GM21528 (cell line): ENCODE data around the gene NKG7.
A peak's percentile ranks its signal among the peaks of the same experiment; 100 is the strongest.
"Not testable (repeated sequence)": the region's sequence is repeated elsewhere in the genome, so short reads cannot be mapped to it uniquely, and the experiment has no call there.

Source experiments
- ATAC-seq: cut with Tn5 transposase; IDR thresholded peaks from one replicate; pipeline ENCODE4 v1.9.1; 2021; ENCODE audit warnings: mild to moderate bottlenecking, moderate library complexity; ENCODE audit not compliant: unreplicated experiment, low FRiP score

The NKG7 gene, protein sequence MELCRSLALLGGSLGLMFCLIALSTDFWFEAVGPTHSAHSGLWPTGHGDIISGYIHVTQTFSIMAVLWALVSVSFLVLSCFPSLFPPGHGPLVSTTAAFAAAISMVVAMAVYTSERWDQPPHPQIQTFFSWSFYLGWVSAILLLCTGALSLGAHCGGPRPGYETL

DNA sequence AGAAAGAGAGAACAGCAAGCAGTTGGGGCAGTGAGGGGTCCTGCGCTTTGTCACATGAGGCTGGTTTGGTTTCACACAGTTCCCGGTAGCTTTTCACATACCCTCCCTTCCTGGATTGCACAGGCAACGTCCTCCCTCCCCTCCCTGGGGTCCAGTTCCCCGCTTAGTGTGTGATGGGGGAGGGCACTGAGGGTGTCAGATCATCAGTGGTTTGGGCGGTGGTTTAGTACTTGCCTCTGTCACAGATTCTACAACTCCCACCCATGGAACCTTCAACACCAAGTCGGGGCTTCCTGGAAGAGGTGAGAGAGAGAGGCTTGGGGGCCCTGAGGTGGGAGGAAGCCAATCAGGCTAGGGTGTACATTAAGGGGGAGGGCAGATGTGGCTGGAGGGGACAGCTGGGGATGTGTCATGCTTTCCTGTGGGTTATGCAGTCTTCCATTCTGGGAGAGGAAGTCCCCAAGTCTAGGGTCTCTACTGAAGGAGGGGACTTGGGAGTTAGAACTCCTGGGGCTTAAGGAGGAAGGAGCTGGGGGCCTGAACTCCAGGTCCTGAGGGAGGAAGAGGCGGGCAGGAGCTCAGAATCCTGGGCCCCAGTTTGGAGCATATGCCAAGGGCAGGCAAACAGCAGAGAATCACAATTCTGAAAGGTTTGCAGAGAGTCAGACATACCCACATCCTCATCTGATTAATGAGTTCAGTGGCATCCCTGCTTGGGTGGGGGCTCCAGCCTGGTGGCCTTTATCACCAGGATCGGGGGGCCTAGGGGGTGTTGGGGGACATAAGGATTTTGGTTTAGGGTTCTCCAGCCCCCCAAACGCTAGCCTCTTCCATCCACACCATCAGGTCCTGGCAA, at the start of gene NKG7:
TSS of gene NKG7 (minus strand) at position 6 of the 856 bp plus-strand sequence. CDS start 119 bp downstream, outside the sequence.
- ATAC-seq = no peak

DNA sequence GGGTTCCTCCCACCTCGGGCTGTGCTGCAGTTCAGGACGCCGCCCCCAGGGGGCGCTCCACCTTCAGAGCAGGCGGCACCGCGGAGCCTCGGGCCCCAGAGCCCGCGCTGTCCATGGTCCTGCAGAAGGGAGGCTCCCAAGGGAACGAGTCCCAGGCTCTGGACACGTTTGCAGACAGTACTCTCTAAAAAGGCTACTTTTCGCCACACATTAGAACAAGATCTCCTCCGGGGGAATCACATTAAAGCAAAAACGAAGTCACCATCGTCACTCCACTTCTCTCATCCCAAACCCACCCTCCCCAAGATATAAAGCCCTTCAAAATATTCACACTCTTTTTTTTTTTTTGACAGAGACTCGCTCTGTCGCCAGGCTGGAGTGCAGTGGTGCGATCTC, 49.6 kb upstream of the NKG7 start:
- no peak for ATAC-seq

DNA sequence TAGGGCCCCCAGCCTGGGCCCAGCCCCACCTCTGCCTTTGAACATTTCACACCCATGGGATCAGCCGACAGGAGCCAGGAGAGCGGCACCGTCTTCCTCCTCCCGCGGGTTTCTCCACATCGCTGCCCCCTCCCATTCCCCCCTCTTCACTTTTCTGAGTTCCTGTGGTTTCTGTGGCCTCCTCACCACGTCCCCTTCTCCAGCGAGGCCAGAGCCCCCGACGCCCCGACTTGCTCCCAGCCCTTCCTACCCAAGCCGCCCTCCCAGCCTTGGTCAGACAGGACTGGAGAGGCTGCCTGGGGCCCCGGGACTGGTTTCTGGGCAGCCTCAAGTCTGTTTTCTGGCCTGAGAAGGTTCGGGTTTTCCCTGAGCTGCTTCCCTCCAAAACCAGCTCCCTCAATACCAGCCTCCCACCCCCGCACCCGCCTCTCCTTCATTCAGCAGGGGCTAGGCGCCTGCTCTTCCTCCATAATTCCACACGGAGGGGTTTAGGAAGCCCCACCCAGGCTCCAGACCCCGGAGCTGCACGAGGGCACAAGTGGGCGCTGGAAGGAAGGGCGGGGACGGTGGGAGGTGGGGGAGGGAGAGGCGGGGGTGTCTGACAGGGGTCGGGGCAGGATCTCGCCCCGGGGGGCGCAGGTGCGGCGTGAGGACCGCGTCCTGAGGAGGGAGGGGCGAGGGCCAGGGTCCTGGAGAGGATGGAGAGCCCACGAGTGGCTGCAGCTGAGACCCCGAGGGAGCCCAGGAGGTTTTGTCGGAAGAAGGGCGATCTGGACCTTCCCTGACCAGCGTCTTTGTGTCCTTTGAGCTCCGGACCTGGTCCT, 49.0 kb upstream of the NKG7 start:
- no peak for ATAC-seq

DNA sequence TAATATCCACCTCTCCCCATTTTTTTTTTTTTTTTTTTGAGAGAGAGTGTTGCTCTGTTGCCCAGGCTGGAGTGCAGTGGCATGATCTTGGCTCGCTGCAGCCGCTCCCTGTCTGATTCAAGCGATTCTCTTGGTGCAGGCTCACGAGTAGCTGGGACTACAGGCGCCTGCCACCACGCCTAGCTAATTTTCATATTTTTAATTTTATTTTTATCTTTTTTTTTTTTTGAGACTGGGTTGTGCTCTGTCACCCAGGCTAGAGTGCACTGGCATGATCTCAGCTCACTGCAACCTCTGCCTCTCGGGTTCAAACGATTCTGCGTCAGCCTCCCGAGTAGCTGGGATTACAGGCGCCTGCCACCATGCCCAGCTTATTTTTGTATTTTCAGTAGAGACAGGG, 48.1 kb upstream of the NKG7 start:
- ATAC-seq = not testable (repeated sequence)

DNA sequence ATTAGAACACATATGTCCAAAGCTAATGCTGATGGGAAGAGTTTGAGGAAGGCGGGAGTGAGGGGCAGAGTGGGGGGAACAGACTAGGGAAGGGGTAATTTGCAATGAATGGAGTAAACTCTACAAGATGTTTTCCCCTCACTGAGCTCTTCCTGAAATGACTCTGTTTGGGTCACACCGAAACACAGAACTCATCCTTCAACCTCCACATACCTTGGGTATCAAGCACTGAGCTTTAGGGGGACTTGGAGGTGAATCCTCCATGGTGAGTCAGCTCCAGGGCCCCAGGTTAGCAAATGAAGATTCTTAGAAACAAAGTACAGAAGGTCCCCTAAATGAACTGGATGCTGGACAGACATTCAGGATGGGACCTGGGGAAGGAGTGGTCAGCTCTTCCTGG, 46.3 kb upstream of the NKG7 start:
- no peak for ATAC-seq

DNA sequence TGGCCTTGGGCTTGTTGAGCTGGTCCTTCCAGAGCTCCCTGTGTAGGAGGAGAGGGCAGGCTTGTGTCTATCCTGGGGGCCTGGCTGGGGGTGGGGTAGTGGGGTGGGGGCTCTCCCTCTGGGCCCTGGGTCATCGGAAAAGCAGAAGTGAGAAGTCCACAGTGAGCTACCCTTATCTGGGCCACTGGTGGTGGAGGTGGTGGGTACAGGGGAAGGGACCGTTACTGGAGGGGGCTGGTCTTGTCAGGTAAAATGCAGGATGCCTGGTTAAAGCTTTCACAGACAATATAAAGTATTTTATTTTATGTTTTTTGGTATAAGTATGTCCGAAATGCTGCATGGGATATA, 45.3 kb upstream of the NKG7 start:
- ATAC-seq = no peak

DNA sequence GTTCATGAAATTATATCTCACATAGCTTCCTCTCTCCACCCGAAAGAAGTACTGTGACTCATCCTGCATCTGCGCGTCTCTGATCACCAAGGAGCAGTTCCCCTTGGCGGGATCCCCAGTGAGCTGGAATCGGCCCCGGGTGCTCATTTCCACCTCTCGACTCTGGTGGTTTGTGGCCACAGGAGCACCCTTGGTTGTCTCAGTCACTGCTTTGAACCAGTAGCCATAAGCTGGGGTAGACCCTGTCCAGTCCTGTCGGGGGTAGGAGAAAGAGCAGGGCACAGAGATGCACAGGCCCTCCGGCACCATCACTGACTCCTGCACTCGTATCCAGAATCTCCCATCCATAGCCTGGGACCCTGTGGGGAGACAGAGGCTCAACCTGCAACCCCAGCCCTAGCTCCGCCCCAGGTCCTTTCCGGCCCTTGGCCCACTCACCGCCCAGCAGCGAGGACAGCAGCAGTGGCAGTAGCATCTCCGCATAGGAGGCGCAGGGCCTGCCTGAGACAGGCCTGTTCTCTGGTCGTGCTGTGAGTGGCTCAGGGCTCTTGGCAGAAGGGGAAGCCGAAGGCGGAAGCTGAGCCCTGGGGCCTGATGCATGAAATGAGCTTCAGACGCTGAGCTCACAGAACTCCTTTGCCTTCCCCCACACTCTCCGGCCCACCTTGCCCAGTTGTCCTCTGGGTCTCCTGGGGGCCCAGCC, 44.8 kb upstream of the NKG7 start, which contains the start of gene SIGLEC10:
TSS of gene SIGLEC10 (minus strand) at position 536 of the 703 bp plus-strand sequence. CDS start at position 475, 61 bp downstream.
- no peak for ATAC-seq

DNA sequence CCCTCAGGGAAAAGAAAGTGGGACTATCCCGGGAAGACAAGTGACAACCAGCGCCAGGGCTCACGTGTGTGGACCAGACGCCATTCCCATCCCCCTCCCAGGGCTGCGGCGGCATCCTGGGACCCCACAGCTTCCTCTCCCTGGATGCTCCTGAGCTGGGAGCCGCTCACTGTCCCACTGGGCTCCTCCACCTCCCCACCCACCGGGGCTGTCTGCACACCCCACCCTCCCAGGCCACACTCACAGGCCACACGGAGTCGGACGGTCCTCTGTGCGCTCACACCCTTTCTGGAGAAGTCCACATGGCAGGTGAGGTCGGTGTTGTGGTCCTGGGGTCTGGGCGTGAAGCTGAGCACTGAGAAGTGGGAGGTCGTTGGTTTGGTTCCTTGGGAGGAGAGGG, 44.0 kb upstream of the NKG7 start:
- not testable (repeated sequence) for ATAC-seq

DNA sequence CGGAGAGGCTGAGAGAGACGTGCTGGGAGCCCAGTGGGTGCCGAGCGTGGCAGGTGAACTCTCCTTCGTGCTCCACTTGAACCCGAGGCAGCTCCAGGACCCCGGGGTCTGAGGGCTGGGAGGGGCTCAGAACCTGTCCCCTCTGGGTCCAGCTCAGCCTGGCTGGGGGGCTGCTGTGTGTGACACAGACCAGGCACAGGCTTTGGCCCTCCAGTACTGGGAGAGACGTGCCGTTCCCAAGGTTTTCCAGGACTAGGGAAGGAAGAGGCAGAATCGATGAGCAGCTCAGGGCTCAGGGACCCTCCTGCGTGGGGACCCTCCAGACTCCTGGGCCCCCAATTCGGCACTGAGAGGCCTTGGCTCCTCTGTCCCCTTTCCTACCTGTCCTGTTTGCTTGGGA, 42.7 kb upstream of the NKG7 start:
- no peak for ATAC-seq

DNA sequence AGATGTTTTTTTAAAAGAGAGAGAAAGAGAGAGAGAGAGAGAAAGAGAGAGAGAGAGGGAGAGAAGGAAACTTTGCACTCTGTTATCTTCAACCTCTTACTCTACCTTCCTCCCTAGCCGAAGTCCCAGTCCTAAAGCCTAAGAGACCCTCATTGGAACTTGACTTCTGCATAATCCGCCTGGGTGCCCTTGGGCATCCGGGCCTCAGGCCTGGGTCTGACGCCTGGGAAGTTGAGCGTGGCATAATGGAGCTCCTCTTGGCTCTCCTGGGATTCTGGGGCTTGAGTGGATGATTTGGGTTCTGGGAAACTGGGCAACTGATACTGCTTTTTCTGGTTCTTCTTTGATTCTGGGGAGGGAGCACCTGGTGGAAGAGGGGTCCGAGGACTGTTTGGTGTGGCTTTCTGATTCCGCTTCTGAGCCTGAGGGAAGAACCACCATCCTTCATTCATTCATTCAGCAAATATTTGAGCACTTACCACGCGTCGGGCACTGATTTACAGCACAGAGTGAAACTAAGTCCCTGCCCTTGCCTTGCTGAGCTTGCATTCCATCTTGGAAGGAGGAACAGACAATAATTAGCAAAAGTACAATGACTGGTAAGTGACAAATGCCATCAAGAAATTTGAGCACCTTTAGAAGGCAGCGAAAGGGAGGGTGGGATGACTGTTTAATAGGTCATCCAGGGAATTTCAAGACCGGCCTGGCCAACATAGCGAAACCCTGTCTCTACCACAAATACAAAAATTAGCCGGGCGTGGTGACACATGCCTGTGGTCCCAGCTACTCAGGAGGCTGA, 38.7 kb upstream of the NKG7 start:
- no peak for ATAC-seq

DNA sequence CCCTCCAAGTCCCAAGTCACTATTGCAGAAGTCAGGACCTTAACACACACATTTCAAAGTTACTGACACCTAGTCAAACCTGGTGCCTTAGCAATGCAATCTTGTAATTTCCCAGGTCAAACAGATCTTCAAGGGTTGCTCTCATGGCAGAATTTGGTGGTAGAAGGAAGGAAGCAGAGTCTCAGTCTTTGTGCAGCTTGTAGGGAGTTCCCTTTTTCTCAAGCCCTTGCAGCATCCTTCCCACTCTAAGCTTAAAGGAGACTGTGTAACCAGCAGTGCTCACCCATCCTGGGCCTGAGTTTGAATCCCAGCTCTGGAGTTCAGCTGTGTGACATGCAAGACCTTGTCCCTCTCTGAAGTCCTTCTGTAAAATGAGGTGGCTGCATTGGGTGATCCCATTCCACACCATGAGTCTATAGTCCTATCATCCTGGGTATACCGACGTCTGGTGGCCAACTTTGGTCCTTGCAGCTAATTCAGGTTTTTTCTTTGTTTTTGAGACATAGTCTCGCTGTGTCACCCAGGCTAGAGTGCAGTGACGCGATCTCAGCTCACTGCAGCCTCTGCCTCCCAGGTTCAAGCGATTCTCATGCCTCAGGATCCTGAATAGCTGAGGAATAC, 35.2 kb upstream of the NKG7 start:
- ATAC-seq = no peak

DNA sequence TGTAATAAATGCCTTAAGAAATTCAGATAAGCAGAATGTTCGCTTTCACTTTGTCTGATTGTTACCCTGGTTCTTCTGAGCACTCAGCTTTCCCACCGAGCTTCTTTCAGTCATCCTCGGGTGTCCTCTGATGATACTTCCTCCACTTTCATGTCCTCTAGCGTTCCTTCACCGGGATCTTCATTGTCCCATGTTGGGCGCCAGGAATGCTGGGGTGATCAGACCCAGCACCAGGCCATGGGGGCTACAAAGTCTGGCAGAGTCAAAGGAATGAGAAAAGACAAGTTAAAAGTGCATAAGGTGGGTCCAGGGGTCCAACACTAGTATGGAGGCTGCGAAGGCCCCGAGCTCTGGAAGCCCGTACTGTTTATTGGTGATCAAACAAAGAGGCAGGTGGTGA, 29.7 kb upstream of the NKG7 start:
- ATAC-seq = no peak

DNA sequence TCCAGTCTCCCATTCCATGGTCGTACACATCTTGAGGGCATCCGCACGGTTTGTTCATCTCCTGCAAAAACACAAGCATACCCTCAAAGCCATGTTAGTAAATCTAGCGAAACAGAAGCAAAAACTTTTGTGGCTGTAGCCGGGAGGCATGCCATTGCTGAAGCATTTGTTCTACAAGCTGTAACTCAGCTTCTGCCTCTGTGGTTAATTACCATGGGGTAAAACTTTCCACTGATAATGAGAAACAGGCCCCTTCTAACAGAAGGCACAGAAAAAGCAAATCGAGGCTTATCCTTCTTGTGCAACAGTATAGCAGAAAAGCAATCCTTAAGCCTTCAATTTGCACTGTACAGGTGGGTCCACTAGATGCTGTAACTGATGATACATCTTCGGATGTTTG, 27.5 kb upstream of the NKG7 start:
- not testable (repeated sequence) for ATAC-seq

DNA sequence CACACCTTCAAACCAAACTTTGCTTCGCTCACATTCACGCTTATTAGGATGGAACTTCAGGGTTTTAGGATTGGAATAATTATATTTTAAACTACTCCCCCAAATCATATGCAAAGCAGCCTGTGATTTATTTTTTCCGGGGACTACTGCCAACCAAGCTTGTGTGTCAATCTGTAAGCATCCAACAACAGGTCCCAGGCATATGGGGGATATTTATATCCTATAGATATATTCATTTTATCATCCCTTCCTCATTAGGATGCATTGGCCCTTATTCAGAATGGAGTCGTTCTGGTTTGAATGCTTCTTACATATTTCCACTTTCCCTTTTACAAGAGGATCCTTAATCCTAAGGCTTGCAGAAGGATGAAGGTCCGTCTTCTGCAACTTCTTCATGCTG, 26.8 kb upstream of the NKG7 start:
- no peak for ATAC-seq

DNA sequence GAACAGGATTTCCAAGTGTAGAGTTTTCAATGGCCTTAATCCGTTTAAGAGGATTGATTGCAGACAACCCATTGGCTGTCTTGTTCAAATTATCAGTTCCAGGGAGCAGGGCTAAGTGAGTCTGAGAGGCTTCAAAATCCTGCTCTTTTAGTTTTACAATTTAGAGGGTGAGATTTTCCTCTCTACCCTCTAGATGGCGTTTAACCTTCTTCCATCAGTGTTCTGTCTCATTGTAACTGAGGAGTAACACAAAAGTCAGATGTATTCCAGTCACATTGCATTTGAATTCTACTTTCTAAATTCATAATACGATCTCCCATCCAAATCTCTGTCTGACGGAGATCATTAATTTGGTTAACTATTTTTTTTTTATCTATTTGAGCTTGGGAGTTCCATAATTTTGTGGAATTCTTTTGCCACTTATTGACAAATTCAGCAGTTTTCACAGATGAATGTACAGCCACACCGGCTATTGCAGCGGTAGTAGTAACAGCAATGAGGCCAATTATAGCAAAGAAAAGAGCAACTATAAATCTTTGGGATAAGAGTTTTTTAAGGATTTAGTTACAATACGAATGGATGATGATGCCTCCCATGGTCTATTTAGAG, 25.7 kb upstream of the NKG7 start:
- ATAC-seq = no peak

DNA sequence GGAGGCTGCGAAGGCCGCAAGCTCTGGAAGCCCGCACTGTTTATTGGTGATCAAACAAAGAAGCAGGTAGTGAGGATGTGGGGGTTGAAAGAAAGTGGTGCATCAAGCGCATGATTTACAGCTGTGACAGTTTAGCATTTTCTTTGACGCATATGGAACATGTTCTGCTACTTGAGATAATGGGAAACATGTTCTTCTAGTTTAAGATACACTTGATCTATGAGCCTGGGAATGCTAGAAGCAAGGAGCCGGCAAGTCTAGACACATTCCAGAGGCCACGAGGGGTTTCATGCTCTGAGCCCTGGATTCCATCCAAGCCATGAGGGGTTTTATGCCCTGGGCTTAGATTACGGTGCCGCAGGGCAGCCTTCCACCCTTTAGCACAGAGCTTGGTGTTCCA, 25.0 kb upstream of the NKG7 start:
- ATAC-seq = not testable (repeated sequence)

DNA sequence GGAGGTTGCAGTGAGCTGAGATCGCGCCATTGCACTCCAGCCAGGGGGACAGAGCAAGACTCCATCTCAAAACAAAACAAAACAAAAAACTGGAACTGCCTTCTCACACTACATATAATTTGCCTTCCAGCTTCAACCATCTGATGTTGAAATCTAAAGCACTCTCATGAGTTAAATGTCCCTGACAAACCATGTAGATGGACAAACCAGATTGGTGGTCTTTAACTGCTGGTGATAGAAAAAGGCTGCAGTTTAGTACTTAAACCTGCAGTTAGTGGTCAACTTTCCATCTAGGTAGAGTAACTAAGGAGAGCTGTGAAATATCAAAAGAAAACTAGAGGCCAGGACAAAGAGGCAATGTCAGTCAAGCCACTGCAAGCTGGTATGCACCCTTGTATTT, 23.7 kb upstream of the NKG7 start:
- ATAC-seq = no peak

DNA sequence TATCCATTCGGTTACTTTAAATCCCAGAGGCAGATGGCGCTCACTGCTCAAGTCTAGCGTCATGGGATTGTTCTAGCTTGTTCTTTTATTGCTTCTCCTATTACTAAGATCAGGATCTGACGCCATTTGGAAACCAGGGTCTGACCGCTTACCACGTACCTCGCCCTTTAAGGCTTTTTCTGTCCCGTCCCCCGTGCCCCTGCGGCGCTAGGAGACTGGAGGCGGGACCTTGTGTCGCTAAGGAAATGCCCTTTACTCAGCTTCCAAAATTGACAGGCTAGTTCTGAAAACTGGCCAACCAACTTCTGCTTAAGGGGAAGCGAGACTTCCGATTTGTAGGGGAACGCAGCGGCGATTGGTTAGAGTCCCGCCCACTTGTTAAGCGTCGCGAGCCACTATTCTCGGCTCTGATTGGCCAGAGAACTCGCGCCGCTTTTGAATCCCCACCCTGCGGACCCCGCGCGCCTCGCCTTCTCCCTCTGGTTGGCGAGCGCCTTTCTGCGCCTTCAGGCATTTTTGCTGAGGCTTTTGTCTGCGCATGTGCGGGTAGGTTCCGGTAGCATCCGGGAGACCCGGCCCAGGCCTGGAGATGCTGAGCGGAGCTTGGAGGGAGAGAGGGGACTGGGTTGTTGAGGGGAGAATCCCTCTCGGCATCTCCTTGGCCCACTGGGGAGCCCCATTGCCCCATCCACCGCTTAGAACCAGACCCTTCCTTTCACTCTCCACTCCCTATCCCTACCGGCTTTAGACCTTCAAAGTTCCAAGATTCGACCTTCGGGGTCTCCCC, 21.8 kb upstream of the NKG7 start:
- peak; percentile 86 for ATAC-seq
